HG03060 (cell line): ENCODE data around the gene CHI3L2.

Experiments used
- ATAC-seq: cut with Tn5 transposase; IDR thresholded peaks from one replicate; pipeline ENCODE4 v1.9.1; 2021; ENCODE audit warnings: low read depth, moderate number of reproducible peaks; ENCODE audit not compliant: unreplicated experiment

Gene CHI3L2

DNA sequence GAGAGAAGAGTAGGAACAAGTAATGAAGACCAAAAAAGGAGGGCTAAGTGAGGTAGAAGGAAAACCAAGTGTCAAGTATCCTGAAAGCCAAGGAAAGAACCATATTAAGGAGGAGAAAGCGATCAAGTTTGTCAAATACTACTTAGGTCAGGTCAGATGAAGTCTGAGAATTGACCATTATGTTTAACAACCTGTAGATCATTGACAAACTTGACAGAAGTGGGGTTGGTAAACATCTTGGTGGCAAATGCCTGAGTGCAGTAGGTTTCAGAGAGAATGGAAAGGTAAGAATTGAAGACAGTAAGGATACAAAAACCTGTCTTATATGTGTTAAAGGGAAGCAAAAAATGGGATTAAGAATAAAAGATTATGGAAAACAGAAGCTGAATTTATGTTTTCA, 59.4 kb downstream of the CHI3L2 start:
- ATAC-seq, result no peak

DNA sequence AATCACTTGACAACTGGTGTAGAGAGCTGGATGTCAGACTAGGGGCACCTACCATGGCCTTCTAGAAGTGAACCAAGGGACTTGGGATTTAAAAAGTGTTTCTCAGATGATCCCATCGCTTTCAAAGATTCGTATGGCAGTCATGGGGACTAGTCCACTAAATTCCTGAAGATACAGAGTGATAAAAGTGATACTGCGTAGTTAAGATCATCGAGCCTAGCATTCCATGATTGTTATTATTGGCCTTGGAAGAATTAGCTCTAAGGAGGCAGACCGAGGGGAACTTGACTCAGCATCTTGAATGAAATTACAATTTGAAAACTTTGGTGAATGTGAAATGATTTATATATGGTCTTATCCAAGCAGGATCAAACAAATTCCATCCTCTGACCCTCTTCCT, 61.9 kb downstream of the CHI3L2 start:
- ATAC-seq, result no peak

DNA sequence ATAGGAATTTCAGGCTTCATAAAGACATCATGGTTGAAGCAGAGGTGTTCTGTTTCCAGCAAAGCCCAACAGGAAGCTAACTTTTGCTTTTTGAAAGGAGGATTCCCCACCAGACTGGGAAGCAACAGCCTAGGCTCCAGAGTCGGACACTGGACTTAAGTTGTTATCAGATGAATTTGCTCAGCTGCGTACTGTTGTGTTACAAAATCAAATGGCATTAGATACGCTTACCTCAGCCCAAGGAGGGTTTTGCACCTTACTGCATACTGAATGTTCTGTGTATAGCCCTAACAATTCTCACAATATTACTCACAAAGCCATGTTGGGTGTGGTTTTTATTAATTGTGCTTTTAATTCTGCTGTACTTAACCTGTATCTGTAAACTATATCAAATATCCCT, 62.6 kb downstream of the CHI3L2 start:
- ATAC-seq, result no peak

DNA sequence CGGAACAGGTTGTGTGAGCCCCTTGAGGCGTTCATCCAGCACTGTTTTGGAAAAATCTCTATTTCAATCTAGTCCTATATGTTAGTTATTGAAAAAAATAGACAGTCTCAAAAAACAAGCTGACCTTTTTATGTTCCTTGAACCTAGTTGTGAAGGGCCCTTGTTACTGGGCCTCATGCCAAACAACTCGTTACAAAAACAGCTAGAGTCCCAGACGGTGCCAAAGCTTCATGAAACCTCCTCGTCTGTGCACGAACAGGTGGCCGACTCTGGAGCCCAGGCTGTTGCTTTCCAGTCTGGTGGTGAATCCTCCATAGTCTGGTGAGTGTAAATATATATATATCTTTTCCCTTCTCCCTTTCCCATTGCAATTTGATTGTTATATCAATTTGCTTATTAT, 63.1 kb downstream of the CHI3L2 start, which contains the start of gene CHIA:
CHIA (plus strand) TSS at position 222 of the 400 bp plus-strand sequence. CDS start 19,617 bp downstream, outside the sequence.
- no peak for ATAC-seq
